NCI-H2227 treated with DMSO at 0.1 percent for 48 hours (cell line): ENCODE results near the gene PGM1.

Experiments used
- DNase-seq: peaks from one replicate; lab custom pipeline; 2025; lab: John Stamatoyannopoulos, UW

PGM1 gene

GRCh38 chr1:63601061-63601460 lies 7.8 kb downstream of the PGM1 start:
- DNase-seq: no peak

GRCh38 chr1:63601463-63601862 lies 8.3 kb downstream of the PGM1 start:
- no peak for DNase-seq

GRCh38 chr1:63601912-63602311 lies 8.7 kb downstream of the PGM1 start:
- no peak for DNase-seq

GRCh38 chr1:63602629-63603028 lies 9.4 kb downstream of the PGM1 start:
- no peak for DNase-seq

- DNase-seq: no peak
Measured at GRCh38 chr1:63603810-63604209, 10.6 kb downstream of the PGM1 start.

- no peak for DNase-seq
Measured at GRCh38 chr1:63607322-63607721, 14.1 kb downstream of the PGM1 start.

GRCh38 chr1:63611231-63611630 lies 18.0 kb downstream of the PGM1 start:
- DNase-seq: no peak

GRCh38 chr1:63612564-63612963 lies 19.4 kb downstream of the PGM1 start:
- no peak for DNase-seq

- DNase-seq: no peak
Measured at GRCh38 chr1:63612971-63613370, 19.8 kb downstream of the PGM1 start.

GRCh38 chr1:63615768-63616420 lies 22.7 kb downstream of the PGM1 start:
- DNase-seq: peak; percentile 83

GRCh38 chr1:63617450-63617849 lies 24.2 kb downstream of the PGM1 start:
- no peak for DNase-seq

- no peak for DNase-seq
Measured at GRCh38 chr1:63618011-63618410, 24.8 kb downstream of the PGM1 start.

GRCh38 chr1:63619558-63619957 lies 26.3 kb downstream of the PGM1 start:
- DNase-seq: no peak

- DNase-seq: no peak
Measured at GRCh38 chr1:63620671-63621070, 27.5 kb downstream of the PGM1 start.

GRCh38 chr1:63621075-63621474 lies 27.9 kb downstream of the PGM1 start:
- no peak for DNase-seq

GRCh38 chr1:63621698-63622097 lies 28.5 kb downstream of the PGM1 start:
- no peak for DNase-seq

- DNase-seq: no peak
Measured at GRCh38 chr1:63622849-63623566, 29.8 kb downstream of the PGM1 start.

GRCh38 chr1:63623952-63624351 lies 30.7 kb downstream of the PGM1 start:
- DNase-seq: no peak

GRCh38 chr1:63624911-63625310 lies 31.7 kb downstream of the PGM1 start:
- no peak for DNase-seq

GRCh38 chr1:63626222-63626621 lies 33.0 kb downstream of the PGM1 start:
- no peak for DNase-seq

GRCh38 chr1:63628607-63629006 lies 35.4 kb downstream of the PGM1 start:
- DNase-seq: no peak

GRCh38 chr1:63630238-63630637 lies 37.0 kb downstream of the PGM1 start:
- DNase-seq: no peak

GRCh38 chr1:63630666-63631065 lies 37.5 kb downstream of the PGM1 start:
- no peak for DNase-seq

GRCh38 chr1:63632110-63632509 lies 38.9 kb downstream of the PGM1 start:
- no peak for DNase-seq
